NCI-H1092 (cell line): ENCODE measurements around the gene GTF2F1.
"Not testable (repeated sequence)": the region's sequence is repeated elsewhere in the genome, so short reads cannot be mapped to it uniquely, and the experiment has no call there.

Experiments used
- DNase-seq: peaks from one replicate; lab custom pipeline; 2025; lab: John Stamatoyannopoulos, UW

GTF2F1 gene

DNA sequence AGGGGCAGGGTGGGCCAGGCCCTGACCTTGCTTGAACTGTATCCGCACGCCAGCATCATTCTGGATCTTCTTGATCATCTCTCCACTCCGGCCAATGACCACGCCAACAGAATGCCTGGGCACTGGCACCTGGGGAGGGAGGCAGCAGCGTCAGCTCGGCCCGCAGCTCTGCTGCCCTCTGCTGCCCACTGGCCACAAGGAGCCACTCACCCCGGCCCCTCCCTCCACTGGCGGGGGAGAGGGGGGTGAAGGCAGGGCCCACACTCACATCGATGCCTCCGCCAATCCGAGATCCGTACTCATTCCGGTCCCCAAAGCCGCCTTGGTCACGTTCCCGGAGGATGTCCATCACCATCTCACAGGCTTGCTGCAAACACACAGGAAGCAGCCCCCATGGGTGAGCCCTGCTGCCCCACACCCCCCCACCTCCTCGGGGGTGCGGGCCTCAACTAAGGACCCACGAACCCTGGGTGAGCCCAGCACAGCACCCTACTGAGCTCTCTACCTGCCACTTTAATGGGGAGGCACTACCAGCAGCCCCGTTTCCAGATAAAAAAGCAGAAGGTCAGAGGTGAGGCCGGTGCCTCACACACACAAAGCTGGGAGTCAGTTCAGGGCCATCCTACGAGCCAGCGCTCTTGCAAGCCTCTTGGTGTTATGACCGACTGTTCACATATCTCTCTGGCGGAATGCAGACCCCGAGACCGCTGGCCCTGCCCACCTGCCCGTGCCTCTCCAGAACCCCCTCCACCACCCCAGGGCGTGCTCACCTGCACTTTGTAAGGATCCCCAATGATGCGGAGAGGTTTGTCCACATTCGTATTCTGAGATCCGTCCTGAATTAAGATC lies 25.0 kb upstream of the GTF2F1 start:
- DNase-seq: no peak

DNA sequence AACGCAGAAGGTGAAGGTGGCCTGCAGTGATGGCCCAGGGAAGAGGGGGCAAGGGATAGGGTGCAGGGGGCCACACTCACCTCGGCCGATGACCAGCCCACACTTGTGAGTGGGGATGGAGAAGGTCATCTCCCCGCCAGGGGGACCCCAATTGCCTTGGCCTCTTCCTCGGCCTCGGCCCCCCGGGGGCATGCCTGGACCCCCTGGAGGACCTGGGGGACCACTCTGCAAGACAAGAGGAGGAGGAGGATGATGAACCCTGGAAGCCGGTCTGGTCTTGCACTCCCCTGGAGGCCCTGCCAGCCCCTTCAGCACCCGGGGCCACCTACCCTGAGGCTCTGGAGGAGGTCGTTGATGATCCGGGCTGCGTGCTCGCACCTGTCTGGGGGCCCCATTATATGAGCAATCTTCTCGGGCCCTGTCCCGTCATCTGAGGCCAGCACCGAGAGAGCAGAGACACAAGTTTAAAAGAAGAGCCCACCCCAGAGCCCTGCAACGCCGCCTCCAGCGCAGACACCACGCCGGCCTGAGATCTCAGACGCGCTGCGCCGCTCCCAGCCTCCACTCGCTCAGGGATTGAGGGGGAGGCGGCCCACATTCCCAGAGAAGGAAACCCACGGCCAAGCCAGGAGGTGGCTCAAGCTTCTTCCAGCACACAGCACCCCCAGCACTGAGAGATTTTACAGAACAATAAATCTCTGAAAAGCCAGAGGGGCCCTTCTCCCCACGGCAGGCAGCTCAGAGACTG lies 23.9 kb upstream of the GTF2F1 start:
- no peak for DNase-seq

DNA sequence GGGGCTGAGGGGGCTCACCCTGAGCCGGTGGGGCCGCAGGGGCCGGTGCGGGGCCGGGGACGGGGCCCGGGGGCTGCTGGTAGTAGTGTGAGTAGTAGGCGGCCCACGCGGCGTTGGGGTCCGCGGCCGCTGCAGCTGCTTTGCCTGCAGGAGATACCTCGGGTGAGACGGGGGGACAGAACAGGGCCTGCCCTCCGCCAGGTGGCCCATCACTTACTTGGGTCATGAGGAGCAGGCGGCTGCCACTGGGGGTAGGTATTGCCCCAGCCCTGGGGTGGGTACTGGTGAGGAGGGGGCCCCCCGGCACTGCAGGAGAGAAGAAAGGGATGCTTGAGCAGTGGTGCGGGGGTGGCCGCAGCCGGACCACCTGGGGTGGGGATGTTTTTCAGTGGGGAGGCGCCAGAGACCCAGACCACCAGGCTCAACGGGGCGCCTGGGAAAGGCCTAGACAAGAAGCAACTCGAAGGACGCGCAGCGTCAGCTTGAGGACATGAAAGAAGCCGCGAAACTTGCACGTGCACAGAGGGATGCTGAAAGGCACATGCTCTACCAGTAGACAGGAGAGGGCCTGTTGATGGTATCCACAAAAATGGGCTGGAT lies 22.7 kb upstream of the GTF2F1 start:
- DNase-seq: no peak

DNA sequence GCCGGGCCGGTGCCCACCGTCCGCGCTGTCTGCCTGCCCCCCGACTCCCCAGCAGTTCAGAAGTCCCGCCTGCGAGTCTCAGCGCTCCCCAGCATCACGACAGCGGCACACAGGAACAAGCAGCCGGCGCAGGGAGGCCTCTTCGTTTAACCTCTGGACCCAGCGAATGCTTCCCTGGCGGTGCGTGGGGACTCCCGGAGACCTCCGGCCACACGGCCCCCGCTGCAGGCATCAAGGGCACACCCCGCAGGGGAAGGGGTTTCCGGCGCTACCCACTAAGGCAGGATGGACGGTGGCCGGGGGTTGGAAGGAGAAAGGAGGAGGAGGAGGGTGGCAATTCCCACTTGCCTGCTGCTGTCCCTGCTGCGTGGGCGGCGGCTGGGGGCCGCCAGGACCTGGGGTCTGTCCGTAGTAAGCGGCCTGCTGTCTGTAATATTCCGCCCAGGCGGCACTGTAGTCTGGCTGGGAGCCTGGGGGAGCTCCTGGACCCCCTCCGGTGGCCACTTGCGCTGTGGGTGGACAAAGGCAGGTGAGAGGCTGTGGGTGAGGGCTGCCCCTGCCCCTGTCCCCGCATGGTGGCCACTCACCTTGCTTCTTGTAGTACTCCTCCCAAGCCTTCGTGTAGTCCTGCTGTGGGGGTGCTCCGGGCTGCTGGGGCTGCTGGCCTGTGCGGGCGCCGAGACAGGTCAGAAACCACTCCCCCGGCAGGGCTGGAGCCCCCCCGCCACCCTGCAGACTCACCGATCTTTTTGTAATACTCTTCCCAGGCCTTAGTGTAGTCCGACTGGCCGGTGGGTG lies 22.0 kb upstream of the GTF2F1 start:
- DNase-seq: no peak

DNA sequence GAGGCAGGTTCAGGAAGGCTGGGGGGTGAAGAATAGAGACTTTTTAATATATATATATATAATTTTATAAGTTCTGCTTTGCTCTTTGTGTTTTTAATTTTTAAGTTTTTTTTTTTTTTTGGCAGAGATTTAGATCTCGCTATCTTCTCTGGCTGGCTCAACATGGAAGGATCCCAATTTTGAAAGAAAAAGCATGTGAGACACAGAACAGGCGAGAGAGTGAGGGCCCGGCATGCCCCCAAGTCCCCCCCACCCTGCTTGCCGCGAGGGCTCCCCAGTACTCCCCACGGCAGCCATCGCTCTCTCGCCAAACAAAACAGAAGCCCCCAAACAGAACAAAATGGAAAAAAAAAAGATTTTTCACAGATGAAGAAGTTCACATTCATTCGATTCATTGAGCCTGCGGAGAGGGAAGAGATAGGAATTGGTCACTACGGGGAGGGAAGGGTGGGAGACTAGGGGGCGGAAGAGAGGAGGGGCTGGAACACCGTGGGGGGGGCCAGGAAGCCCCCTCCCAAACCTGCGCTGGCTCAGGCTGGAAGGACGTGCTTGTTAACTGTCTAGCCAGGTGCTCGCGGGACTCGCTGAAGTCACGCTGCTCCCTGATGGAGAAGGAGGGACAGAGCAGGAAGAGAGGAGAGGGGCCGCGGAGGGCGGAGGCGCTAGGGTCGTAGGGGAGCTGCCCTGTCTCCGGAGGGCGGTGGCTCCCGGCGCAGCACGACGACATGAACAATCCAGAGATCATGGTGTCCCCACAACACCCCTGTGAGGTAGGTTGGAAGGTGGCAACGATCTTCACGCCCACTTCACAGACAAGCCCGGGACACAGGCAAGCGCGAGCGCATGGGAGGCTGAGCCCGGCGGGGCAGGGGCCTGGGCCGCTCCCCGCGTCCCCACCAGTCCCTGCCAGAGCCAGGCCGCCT lies 21.0 kb upstream of the GTF2F1 start:
- DNase-seq: no peak

DNA sequence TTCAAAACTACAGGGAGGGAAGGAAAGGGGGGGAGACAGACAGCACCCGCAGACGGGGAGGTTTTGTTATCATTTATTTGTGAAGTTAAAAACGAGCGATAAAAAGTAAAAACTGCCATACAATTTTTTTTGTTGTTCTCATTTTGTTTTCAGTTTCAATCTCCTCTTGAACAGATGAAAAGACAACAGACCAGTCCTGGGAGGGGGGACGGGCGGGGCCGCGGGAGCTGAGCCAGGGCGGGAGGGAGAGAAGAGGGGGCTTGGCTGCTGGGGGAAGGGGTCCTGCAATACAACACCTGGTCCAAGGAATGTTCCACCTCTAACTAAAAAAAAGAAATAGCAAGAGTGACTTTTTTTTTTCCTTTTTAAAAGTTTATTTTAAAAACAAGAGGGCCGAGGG lies 20.3 kb upstream of the GTF2F1 start:
- DNase-seq: no peak

DNA sequence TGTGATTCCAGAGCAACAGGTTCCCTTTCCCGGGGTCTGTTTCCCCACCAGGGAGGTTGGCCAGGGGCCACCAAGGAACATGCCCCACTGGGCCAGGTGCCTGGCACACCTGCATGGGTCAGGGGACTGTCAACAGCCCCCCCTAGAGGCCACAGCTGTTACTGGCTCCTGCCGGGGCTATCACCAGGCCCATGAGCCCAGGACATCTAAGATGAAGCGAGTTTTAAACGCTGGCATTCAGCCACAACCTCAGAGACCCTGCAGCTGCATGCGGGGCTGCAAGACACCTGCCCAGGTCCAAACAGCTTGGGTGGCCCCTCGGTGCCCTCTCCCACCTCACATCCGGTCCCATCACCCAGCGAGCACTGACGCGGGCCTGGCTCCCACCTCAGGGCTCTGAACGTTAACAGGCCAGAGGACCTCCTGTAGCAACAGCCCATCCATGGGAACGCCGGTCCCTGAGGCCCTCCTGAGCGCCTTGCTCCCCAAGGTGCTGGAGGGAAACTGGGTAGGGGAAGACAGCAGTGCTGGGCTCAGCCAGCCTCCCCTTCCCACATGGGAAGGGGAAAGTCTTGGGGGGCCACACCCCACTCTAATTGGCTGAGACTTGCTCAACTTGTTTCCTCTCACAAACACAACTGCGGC lies 19.6 kb upstream of the GTF2F1 start:
- no peak for DNase-seq

DNA sequence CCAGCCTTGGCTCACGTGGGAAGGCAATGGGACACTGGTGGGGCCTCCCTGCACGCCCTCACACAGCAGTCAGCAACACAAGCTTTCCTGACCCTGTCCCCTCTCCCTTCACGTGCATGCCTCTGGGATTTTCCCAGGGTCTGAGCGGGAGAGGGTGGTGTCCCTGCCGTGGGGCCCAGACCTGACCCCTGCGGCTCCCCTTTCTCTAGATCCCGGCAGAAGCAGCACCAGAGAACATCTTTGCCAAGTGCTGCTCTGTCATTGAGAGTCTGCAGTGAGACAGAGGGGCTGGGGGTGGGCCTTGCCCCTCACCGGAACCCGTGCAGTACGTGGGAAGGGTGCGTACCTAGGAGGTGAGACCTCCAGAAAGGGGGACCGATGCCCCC lies 19.1 kb upstream of the GTF2F1 start:
- DNase-seq: no peak

DNA sequence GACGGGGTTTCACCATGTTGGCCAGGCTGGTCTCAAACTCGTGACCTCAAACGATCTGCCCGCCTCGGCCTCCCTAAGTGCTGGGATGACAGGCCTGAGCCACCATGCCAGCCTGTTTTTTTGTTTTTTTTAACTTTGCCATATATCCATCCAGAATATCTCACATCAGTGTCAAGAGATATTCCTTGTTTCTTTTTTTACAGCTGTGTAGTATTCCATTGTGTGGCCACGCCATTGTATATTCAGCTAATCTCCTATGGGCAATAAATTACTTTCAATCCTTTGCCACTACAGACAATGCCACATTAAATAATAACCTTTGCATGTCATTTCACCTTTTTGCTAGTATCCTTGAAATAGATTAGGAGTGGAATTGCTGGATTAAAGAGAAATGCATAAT lies 16.4 kb upstream of the GTF2F1 start:
- no peak for DNase-seq

DNA sequence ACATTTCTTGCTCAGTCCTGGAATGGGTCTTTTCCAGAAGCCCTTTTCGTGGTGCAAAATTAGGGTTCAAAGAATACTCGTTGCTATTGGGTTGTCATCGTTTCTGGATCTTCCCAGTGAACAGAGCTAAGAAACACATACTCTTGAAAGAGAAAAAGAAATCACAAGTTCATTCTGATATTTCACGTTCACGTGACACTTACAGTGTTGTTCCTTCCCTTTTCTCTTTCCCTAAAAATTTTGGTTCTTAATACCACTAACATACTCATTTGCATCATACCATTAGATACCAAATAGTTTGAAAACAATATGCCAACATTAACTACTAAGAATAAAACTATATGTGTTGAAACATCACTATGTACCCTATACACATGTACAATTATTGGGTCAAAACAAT lies 13.4 kb upstream of the GTF2F1 start:
- no peak for DNase-seq

DNA sequence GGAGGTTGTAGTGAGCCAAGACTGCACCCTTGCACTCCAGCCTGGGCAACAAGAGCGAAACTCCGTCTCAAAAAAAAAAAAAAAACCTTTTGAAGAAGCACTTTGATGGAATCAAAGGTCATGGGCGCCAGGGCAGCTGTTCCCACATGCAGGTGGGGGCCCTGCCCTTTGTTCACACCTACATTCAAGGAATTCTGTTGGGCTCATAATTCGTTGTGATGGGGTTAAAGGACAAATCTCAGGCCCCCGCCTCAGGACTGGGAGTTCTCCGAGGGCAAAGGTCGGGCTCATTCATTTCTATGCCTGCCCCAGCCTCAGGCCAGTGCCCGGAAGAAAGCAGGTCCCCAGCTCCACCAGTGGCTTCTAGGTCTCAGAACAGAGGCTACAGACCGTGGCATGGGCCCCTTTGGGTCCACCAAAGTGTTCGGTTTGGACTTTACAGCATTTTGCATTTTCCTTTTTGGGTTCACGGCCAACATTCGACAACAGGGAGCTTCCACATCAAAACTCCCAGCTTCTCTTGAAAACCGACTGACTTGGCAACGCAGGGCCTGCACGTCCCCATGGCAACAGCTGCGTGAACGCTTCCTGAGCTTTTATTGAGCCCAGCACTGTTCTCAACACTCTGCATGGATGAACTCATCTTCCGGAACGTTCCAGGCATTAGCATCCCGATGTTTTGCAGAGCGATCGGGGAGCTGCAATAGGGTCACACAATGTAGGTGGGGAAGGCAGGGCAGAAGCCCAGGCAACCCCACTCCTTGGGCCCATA lies 10.1 kb upstream of the GTF2F1 start:
- no peak for DNase-seq

DNA sequence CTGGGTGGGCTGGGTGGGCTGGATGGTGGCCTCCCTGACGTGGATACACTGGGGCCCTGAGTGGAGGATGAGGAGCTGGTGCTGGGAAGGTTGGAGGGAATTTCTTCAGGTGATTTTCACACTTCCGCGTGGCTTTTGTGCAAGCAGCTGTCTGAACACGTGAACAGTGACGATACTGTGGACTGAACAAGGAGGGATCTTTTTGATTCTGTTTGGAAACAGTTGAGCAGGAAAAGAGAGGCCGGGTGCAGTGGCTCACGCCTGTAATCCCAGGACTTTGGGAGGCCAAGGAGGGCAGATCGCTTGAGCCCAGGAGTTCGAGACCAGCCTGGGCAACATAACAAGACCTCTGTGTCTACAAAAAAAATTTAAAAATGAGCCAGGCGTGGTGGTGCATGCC lies 9.1 kb upstream of the GTF2F1 start:
- DNase-seq: no peak

DNA sequence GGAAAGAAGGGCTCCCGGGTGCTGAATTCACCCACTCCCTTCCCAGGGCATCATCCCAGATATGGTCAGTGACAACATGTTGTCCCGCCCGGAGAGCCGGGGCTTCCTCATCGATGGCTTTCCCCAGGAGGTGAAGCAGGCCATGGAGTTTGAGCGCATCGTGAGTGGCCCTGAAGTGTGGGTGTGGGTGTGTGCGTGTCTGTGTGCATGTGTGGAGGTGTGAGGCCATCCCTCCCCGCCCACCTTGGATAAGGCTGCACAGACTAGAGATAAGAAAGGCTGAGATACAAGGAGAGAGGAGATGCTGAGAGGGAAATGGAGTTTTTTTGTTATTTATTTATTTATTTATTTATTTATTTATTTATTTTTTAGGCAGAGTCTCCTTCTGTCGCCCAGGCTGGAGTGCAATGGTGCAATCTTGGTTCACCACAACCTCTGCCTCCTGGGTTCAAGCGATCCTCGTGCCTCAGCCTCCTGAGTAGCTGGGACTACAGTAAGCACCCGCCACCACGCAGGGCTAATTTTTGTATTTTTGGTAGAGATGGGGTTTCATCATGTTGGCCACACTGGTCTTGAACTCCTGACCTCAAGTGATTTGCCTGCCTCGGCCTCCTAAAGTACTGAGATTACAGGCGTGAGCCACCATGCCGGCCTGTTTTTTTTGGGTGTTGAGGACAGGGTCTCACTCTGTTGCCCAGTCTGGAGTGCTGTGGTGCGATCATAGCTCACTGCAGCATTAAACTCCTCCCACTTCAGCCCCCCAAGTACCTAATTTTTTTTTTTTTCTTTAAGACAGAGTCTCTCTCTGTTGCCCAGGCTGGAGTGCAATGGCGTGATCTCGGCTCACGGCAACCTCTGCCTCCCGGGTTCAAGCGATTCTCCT lies 7.3 kb upstream of the GTF2F1 start:
- DNase-seq: not testable (repeated sequence)

DNA sequence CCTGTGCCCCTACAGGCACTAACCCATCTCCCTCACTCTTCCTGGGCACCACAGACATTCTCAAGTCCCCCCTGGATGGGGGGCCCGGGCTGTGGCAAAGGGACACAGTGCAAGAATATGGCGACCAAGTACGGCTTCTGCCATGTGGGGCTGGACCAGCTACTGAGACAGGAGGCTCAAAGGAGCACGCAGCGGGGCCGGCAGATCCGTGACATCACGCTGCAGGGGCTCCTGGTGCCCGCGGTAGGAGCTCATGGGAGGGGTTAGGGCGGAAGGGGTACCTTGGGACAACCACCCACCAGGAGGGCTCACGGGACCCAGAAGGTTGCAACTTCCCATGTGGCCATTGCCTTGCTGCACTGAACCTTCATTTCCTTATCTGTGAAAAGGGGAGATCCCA lies 3.3 kb upstream of the GTF2F1 start:
- DNase-seq: no peak

DNA sequence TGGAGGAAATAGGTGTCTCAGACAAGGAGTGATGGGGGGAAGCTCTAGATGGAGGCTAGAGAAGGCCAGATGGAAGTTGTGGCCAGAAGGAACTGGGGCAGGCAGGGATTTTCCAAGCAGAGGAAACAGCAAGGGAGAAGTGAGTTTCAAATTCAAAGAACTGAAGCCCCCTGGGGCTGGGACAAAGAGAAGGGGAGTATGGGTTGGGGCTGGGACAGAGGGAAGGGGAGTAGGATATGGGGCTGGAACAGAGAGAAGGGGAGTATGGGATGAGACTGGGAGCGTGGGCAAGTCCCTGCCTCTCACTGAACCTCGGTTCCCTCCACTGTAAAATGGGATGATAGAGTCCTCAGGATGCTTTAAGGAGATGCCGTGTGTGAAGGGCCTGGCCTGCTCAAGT lies 1.9 kb upstream of the GTF2F1 start:
- no peak for DNase-seq

DNA sequence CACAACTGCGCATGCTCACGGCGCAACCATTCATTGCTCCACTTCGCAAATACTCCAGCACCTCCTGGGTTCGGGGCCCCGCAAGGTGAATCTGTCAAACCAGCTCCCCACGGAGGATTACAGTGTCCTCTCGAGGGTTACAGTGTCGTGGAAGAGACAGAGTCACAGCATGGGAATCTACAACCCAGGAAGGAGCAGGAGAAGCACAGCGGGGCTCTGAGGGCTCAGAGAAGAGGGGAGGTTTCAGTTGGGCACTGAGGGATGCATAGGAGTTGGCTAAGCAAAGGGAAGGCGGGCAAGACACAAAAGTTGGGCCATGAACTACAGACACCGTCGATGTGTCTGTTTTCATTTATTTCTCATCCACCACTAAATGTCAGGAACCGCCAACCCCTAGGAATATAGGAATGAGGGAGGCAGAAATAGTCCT lies 1.0 kb upstream of the GTF2F1 start:
- DNase-seq: no peak

DNA sequence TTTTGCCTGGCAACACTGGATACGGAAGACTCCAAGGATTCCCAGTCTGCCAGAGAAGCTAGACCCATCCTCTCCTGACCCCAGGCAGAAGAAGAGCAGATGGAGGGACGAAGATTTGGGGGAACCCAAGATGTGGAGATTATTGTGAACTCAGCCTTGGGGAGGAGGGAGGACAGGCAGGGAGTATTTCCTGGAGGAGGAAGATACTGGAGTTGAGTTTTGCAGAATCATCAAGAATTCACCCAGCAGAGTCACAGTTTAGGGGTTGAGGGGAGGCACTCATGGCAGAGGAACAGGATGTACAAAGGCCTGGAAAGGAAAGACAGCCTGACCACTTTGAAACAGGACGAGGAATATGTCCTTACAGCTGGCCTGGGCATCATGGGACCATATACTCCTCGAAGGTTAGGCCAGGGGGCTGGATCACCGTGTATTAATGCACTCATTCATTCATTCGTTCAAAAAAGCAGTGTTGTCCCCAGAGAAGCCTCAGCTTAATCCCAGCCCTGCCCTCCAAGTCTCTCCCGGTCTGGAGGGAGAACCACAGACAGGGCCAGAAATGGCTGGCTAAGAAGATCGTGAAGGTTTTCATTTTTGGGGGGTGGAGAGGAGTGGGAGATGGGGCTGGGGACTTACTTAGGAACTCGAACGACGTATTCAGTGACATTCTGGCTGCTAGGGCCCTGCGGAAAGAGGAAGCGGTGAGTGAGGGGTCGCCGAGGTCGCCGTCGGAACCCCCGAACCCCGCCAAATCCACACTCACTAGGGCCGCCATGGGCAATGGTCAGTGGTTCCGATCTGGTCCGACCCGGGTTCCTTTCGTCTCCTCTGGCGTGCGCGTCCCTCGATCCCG lies 517 bp downstream of the GTF2F1 start:
- DNase-seq: no peak

DNA sequence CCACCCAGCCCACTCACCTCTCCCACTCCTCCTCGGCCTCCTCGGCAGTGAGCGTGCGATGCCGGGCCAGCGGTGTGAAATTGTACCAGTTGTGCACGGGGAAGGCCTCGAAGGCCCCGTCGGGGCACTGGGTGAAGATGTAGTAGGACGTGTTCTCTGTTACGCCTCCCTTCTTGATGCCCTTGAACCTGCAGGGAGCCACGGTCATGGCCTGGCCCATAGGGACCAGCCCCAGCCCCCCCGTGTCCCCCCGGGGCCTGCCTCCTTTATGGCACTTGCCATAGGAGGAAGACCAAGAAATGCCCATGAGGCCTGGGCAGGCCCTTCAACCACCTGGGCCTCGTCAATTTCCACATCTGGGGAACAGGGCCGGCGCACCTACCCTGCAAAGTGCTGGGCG lies 5.6 kb downstream of the GTF2F1 start:
- no peak for DNase-seq
